PC-9 (cell line): ENCODE measurements around the gene AHSG.

Experiments used
- CTCF ChIP-seq: fragments of 200-600 bp; sonication (generic); conservative IDR thresholded peaks from 2 replicates; pipeline ENCODE4 v1.6.1; 2017; ENCODE audit warnings: mixed run types, antibody characterized with exemption, mild to moderate bottlenecking, moderate library complexity
- EZH2 ChIP-seq: fragments of 200-600 bp; sonication (generic); IDR thresholded peaks from 2 replicates; pipeline ENCODE4 v1.8.0; 2017; ENCODE audit warnings: antibody characterized with exemption, low read depth

GRCh38 chr3:186598108-186598784, 14.6 kb upstream of the AHSG start:
- TF ChIP-seq EZH2 (no peak), CTCF (no peak)
